Measurements from ENCODE around the gene CDYL2. TPM values are rescaled to one million over a fixed set of nuclear protein-coding genes. Genes with fewer than 3 reads are reported as not detected.

The CDYL2 gene
- polyA plus RNA-seq, 1 of the 3 experiments (the other 2 are of a cell fraction): 0.03 TPM

GRCh38 chr16:80837533-80838147, 33.2 kb upstream of the CDYL2 start:
- Histone ChIP-seq H3K79me2 (ENCODE audit: insufficient read depth) (no peaks in the 10 kb centered on the region), H3K27ac (ENCODE audit: low read depth in 2 of 2, low read length in 1 of 2) (no peak overlapping the region), H3K36me3 (replicated peaks in 1 of 2; ENCODE audit: control insufficient read depth in 1 of 2, insufficient read depth in 2 of 2, low read length in 1 of 2) (no peaks in the 10 kb centered on the region), H3K9me3 (no peaks in the 10 kb centered on the region), H3K4me3 (ENCODE audit: low read depth in 2 of 2, low read length in 1 of 2) (no peak overlapping the region), H4K20me1 (ENCODE audit: insufficient read depth) (no peaks in the 10 kb centered on the region), H3K27me3 (ENCODE audit: insufficient read depth) (no peaks in the 10 kb centered on the region; the same call in 1 of the 2 replicates), H3F3A (replicated peaks; ENCODE audit: insufficient read depth) (no peaks in the 10 kb centered on the region), H3K9ac (no peak overlapping the region), H3K9me2 (no peaks in the 10 kb centered on the region), H3K4me1 (ENCODE audit: control insufficient read depth in 1 of 2, insufficient read depth in 2 of 2, low read depth in 1 of 2, low read length in 1 of 2) (no peaks in the 10 kb centered on the region), H2AFZ (ENCODE audit: low read depth) (no peak overlapping the region), H3K4me2 (no peak overlapping the region)
- POLR2A ChIA-PET: no interaction called here
- CTCF ChIA-PET: interaction anchor here (6.1 kb wide), 1 partner anchor 13 kb away, joined by 26 read pairs; no protein-coding TSS in a partner anchor
- TF ChIP-seq FOXM1 (IDR thresholded peaks at IDR 0.05; ENCODE audit: low read depth): no peak
- TF ChIP-seq MEF2A (IDR thresholded peaks at IDR 0.05; ENCODE audit: borderline replicate concordance, low read depth): no peak
- no peak for TF ChIP-seq EP300 (IDR thresholded peaks at IDR 0.05; ENCODE audit: borderline replicate concordance in 1 of 2, low read depth in 1 of 2, low read length in 1 of 2)
- TF ChIP-seq TEAD4 (IDR thresholded peaks at IDR 0.05; ENCODE audit: borderline replicate concordance, insufficient read depth): no peak
- TF ChIP-seq RAD21 (IDR thresholded peaks at IDR 0.05; ENCODE audit: low read length): no peak
- TF ChIP-seq MXI1 (IDR thresholded peaks at IDR 0.05; ENCODE audit: low read depth, low read length): no peak
- TF ChIP-seq REST (IDR thresholded peaks at IDR 0.05; ENCODE audit: low read depth, low read length): no peak
- TF ChIP-seq GATA2 (CRISPR knock-in tag; IDR thresholded peaks at IDR 0.05): no peak
- TF ChIP-seq ELF1 (IDR thresholded peaks at IDR 0.05): no peak
- TF ChIP-seq POLR2AphosphoS5 (IDR thresholded peaks at IDR 0.05; ENCODE audit: low read depth, low read length): no peak
- no peak for TF ChIP-seq TCF12 (IDR thresholded peaks at IDR 0.05)
- WGBS (ENCODE audit: low lambda C conversion rate): 46% methylated on average over 9 of the region's 9 CpGs
- DNase-seq: no peak

DNA sequence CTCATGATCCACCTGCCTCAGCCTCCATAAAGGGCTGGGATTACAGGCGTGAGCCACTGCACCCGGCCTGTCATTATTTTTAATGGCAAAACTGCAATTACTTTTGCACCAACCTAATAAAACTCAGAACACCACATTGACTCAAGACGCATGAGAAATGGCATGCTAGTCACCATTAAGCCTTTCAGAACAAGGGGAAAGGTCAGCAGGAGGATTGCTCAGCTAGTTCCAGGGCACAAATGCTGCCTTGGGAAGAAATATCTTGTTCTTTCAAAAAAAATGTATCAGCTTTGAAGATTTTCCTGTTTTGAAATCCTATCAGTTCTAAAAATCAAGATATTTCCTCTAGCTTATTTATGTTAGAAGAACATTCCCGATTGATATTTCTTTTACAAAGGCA, 32.4 kb upstream of the CDYL2 start:
- TF ChIP-seq GABPA (IDR thresholded peaks at IDR 0.05; ENCODE audit: low read depth): no peak
- TF ChIP-seq GATA2 (CRISPR knock-in tag; IDR thresholded peaks at IDR 0.05): no peak
- no peak for TF ChIP-seq TAF1 (IDR thresholded peaks at IDR 0.05; ENCODE audit: borderline replicate concordance, low read depth, low read length)
- no peak for TF ChIP-seq EZH2phosphoT487 (IDR thresholded peaks at IDR 0.05; ENCODE audit: borderline replicate concordance, low read depth)
- no peak for TF ChIP-seq FOSL2 (IDR thresholded peaks at IDR 0.05; ENCODE audit: borderline replicate concordance, low read depth)
- H3K36me3 ChIP-seq (replicated peaks in 1 of 2; ENCODE audit: control insufficient read depth in 1 of 2, insufficient read depth in 2 of 2, low read length in 1 of 2): no peaks in the 10 kb centered on the region
- WGBS (ENCODE audit: low lambda C conversion rate): 6% methylated on average over 4 of the region's 4 CpGs
- POLR2A ChIA-PET: no interaction called here
- no peak overlapping the region for H3K4me3 ChIP-seq (ENCODE audit: low read depth in 2 of 2, low read length in 1 of 2)
- no peaks in the 10 kb centered on the region; the same call in 1 of the 2 replicates for H3K27me3 ChIP-seq (ENCODE audit: insufficient read depth)
- H3K9ac ChIP-seq: no peak overlapping the region
- H3K4me2 ChIP-seq: no peak overlapping the region
- no peak overlapping the region for H2AFZ ChIP-seq (ENCODE audit: low read depth)
- H3K4me1 ChIP-seq (ENCODE audit: control insufficient read depth in 1 of 2, insufficient read depth in 2 of 2, low read depth in 1 of 2, low read length in 1 of 2): no peaks in the 10 kb centered on the region
- H3F3A ChIP-seq (replicated peaks; ENCODE audit: insufficient read depth): no peaks in the 10 kb centered on the region
- H4K20me1 ChIP-seq (ENCODE audit: insufficient read depth): no peaks in the 10 kb centered on the region
- DNase-seq: no peak
- no peaks in the 10 kb centered on the region for H3K9me3 ChIP-seq
- H3K27ac ChIP-seq (ENCODE audit: low read depth in 2 of 2, low read length in 1 of 2): no peak overlapping the region
- CTCF ChIA-PET: interaction anchor here (6.1 kb wide), 1 partner anchor 12 kb away, joined by 26 read pairs; no protein-coding TSS in a partner anchor
- H3K9me2 ChIP-seq: no peaks in the 10 kb centered on the region
- H3K79me2 ChIP-seq (ENCODE audit: insufficient read depth): no peaks in the 10 kb centered on the region
